ENCODE results near the gene FARSB.

- TF ChIP-seq CTCF (IDR thresholded peaks at IDR 0.05; ENCODE audit: low read depth, low read length, poor library complexity, severe bottlenecking): no peak
- TF ChIP-seq EZH2phosphoT487 (IDR thresholded peaks at IDR 0.05; ENCODE audit: borderline replicate concordance, low read length): no peak
These were observed 63.7 kb downstream of the FARSB start for GRCh38 chr2:222592176-222592575.

All from DOHH2 (cell line).